Spleen (tissue), 11 donors: ENCODE data around the gene MAG. TPM values are rescaled to one million over a fixed set of nuclear protein-coding genes. Genes with fewer than 3 reads are reported as not detected.

ENCODE experiments used
- DNase-seq: peaks from one replicate; pipeline ENCODE4 v3.0.0-alpha.2; 2020
- H3K27ac ChIP-seq, 8 donors: fragments of 200-600 bp; sonication (generic) in 7 of 8; 1 replicate in 4 of 8; 2 replicates in 4 of 8; pipeline versions ENCODE4 v1.5.0 to v1.8.0; 2016 to 2021; ENCODE audit warnings: inconsistent platforms in 4 of 8, mild to moderate bottlenecking in 4 of 8, moderate library complexity in 1 of 8
- H3K27me3 ChIP-seq, 7 donors: fragments of 200-600 bp; sonication (generic) in 6 of 7; replicated peaks in 1 of 7; 1 replicate in 4 of 7; 2 replicates in 3 of 7; pipeline versions ENCODE4 v1.5.0 to v1.8.0; 2016 to 2021; ENCODE audit warnings: inconsistent platforms in 3 of 7, mild to moderate bottlenecking in 1 of 7
- H3K36me3 ChIP-seq, 6 donors: fragments of 200-600 bp; sonication (generic) in 5 of 6; 1 replicate in 4 of 6; 2 replicates in 2 of 6; pipeline versions ENCODE4 v1.5.0 to v1.8.0; 2016 to 2021; ENCODE audit warnings: inconsistent platforms in 2 of 6
- H3K4me1 ChIP-seq, 6 donors: fragments of 200-600 bp; sonication (generic) in 5 of 6; 1 replicate in 3 of 6; 2 replicates in 3 of 6; pipeline versions ENCODE4 v1.5.0 to v1.8.0; 2016 to 2021; ENCODE audit warnings: inconsistent platforms in 3 of 6
- H3K4me3 ChIP-seq, 8 donors: fragments of 200-600 bp; sonication (generic) in 7 of 8; 1 replicate in 4 of 8; 2 replicates in 4 of 8; pipeline versions ENCODE4 v1.5.0 to v1.8.0; 2016 to 2021; ENCODE audit warnings: inconsistent platforms in 4 of 8, mild to moderate bottlenecking in 4 of 8, moderate library complexity in 2 of 8
- H3K9me3 ChIP-seq, 8 donors: fragments of 200-600 bp; sonication (generic) in 7 of 8; 1 replicate in 4 of 8; 2 replicates in 4 of 8; pipeline versions ENCODE4 v1.5.0 to v1.8.0; 2016 to 2021; ENCODE audit warnings: inconsistent platforms in 4 of 8
- POLR2A ChIP-seq, 3 donors: fragments of 450-650 bp; IDR thresholded peaks; one replicate each; pipeline ENCODE4 v1.5.1; 2017; ENCODE audit warnings: antibody characterized with exemption in 3 of 3, mild to moderate bottlenecking in 1 of 3
- POLR2AphosphoS5 ChIP-seq, 3 donors: sonication (generic); formaldehyde crosslinking; IDR thresholded peaks; one replicate each; pipeline ENCODE4 v1.5.1; 2017; ENCODE audit warnings: antibody characterized with exemption in 3 of 3
- WGBS, 5 donors: extraction: QIAGEN DNeasy Blood & Tissue Kit in 3 of 5; methylation state at CpG; one replicate each; pipeline versions ENCODE4 v1.1.5 to v1.1.7; 2013 to 2018; 5-methylcytosine and 5-hydroxymethylcytosine counted together
- intact Hi-C: fragments of 100-400 bp; cut with DNase I; formaldehyde crosslinking; loops from one replicate; pipeline ENCODE4 v1.15.0; 2023; ENCODE audit warnings: low total_unique reads
- polyA plus RNA-seq, 3 donors: library from polyadenylated mRNA; stranded (reverse); fragments of 200-250 nt; gene quantifications; one replicate each; pipeline ENCODE4 v1.2.1, GENCODE V29; 2013
- total RNA-seq, 7 donors: library from RNA; depleted of rRNA in 3 of 7; stranded (reverse); fragments of >200 nt in 3 of 7; fragmentation: NEBNext Ultra II Directional in 4 of 7; extraction: Animal tissue kit (Norgen Biotek cat#: 25700) in 4 of 7; gene quantifications; one replicate each; pipeline versions ENCODE4 v1.1.0 to v1.2.1, GENCODE V29; 2016 to 2021
- TF ChIP-seq, protein P1 (sequence below), 11 experiments: fragments of 200-600 bp in 7 of 11; fragments of 450-650 bp in 4 of 11; sonication (generic) in 4 of 11; IDR thresholded peaks in 8 of 11; conservative IDR thresholded peaks in 3 of 11; 1 replicate in 7 of 11; 2 replicates in 4 of 11; pipeline versions ENCODE4 v1.4.0 to v1.8.0; 2016 to 2021; ENCODE audit warnings: antibody characterized with exemption in 11 of 11, inconsistent platforms in 4 of 11, mild to moderate bottlenecking in 1 of 11
- donor health status: healthy with polysubstance abuse.
- donor health status: DM: no; HTN: no; CAD: no; lungs with moderate emphysema.
- donor health status: DM: no; HTN: no; CAD: no.
- donor health status: Bipolar disorder and iron deficiency.
- donor health status: healthy.
- donor health status: DM: no; HTN: no; CAD: no.
- donor health status: DM: yes; HTN: yes; CAD: no.

Gene MAG
- total and polyA plus RNA-seq, 10 donors: 0.07 to 55.2 (median 0.38) TPM; not detected in 2

DNA sequence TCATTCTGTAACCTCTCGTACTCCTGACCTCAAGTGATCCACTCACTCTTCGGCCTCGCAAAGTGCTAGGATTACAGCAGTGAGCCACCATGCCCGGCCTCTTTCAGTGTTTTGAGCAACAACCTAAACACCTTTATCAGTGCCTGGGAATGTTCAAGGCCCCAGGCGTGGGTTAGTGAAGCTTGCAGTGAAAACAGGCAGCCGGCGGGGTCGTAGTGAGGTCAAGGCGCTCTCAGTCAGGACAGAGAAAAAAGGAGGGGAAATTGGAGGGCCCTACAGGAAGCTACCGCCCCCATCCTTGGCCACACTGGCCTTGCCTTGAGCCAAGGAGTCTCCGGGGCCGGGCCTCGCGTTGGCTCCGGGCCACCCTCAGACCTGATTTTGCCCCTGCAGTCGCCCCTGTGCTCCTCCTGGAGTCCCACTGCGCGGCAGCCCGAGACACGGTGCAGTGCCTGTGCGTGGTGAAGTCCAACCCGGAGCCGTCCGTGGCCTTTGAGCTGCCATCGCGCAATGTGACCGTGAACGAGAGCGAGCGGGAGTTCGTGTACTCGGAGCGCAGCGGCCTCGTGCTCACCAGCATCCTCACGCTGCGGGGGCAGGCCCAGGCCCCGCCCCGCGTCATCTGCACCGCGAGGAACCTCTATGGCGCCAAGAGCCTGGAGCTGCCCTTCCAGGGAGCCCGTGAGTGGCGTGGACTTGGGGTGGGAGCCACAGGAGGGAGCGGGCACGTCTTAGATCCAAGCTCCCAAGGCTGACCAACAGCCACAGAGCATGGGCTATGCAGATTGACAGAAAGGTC, 17.7 kb downstream of the MAG start:
- Histone ChIP-seq H3K4me1 (peaks cover 0 to 87% (median 10%) of the 10 kb centered on the region in 6 donors), H3K27ac (peak overlapping the region in 3 of 8 donors; percentile 52 to 65 (median 65)), H3K36me3 (no peaks in the 10 kb centered on the region), H3K4me3 (peak overlapping the region in 2 of 8 donors; percentile 6 to 22), H3K9me3 (no peaks in the 10 kb centered on the region), H3K27me3 (no peaks in the 10 kb centered on the region)
- intact Hi-C loops: no loop called here
- DNase-seq: no peak
- TF ChIP-seq, protein P1, sequence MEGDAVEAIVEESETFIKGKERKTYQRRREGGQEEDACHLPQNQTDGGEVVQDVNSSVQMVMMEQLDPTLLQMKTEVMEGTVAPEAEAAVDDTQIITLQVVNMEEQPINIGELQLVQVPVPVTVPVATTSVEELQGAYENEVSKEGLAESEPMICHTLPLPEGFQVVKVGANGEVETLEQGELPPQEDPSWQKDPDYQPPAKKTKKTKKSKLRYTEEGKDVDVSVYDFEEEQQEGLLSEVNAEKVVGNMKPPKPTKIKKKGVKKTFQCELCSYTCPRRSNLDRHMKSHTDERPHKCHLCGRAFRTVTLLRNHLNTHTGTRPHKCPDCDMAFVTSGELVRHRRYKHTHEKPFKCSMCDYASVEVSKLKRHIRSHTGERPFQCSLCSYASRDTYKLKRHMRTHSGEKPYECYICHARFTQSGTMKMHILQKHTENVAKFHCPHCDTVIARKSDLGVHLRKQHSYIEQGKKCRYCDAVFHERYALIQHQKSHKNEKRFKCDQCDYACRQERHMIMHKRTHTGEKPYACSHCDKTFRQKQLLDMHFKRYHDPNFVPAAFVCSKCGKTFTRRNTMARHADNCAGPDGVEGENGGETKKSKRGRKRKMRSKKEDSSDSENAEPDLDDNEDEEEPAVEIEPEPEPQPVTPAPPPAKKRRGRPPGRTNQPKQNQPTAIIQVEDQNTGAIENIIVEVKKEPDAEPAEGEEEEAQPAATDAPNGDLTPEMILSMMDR (IDR thresholded peaks at IDR 0.05 in 8 of 11, conservative IDR thresholded peaks at IDR 0.05 in 3 of 11): no peak
- TF ChIP-seq POLR2A (IDR thresholded peaks at IDR 0.05) (no peak), POLR2AphosphoS5 (IDR thresholded peaks at IDR 0.05) (peak in 2 of 3 donors; percentile 73)
- WGBS, 5 donors: 51 to 85% (median 68%) methylated on average over 43 to 47 of the region's 47 CpGs

DNA sequence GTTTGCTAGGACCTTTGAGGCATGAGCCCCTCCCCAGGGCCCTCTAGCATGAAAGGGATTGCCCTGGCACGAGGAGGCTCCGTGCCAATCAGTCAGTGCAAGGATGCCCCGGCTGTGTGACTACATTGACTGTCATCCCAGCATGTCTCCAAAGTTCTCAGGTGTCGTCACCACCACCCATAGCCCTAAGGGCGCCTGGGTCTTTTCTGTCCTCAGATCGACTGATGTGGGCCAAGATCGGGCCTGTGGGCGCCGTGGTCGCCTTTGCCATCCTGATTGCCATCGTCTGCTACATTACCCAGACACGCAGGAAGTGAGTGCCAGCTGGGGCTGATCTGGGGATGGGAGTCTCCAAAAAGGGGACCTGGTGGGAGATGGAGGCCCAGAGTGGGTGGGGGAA, 18.4 kb downstream of the MAG start:
- Histone ChIP-seq H3K36me3 (no peaks in the 10 kb centered on the region), H3K27me3 (no peaks in the 10 kb centered on the region), H3K4me3 (peak overlapping the region in 3 of 8 donors; percentile 6 to 22 (median 21)), H3K9me3 (no peaks in the 10 kb centered on the region), H3K4me1 (peaks cover 0 to 93% (median 11%) of the 10 kb centered on the region in 6 donors), H3K27ac (peak overlapping the region in 3 of 8 donors; percentile 52 to 65 (median 65))
- TF ChIP-seq, protein P1 (IDR thresholded peaks at IDR 0.05 in 8 of 11, conservative IDR thresholded peaks at IDR 0.05 in 3 of 11): no peak
- TF ChIP-seq POLR2A (IDR thresholded peaks at IDR 0.05) (no peak), POLR2AphosphoS5 (IDR thresholded peaks at IDR 0.05) (no peak)
- 56 to 77% (median 66%) methylated on average over 11 to 12 of the region's 12 CpGs for WGBS, 5 donors
- DNase-seq: no peak
- intact Hi-C loops: no loop called here

- Histone ChIP-seq H3K4me1 (peaks cover 0 to 99% (median 12%) of the 10 kb centered on the region in 6 donors), H3K27ac (peak overlapping the region in 2 of 8 donors; percentile 25 to 65), H3K27me3 (no peaks in the 10 kb centered on the region), H3K36me3 (no peaks in the 10 kb centered on the region), H3K4me3 (peak overlapping the region in 1 of 8 donors; percentile 21), H3K9me3 (no peaks in the 10 kb centered on the region)
- TF ChIP-seq, protein P1 (IDR thresholded peaks at IDR 0.05 in 8 of 11, conservative IDR thresholded peaks at IDR 0.05 in 3 of 11): no peak
- TF ChIP-seq POLR2AphosphoS5 (IDR thresholded peaks at IDR 0.05): no peak
- TF ChIP-seq POLR2A (IDR thresholded peaks at IDR 0.05): no peak
- intact Hi-C loops: no loop called here
- whole genome bisulfite sequencing, 5 donors: 90 to 94% (median 92%) methylated on average over 10 of the region's 10 CpGs
- DNase-seq: no peak
Observed at GRCh38 chr19:35310811-35311465, 19.0 kb downstream of the MAG start.
